Mesenchymal stem cell (in vitro differentiated cells and primary cell): Measurements from ENCODE around the gene GALNT18.

Source experiments
- DNase-seq: peaks from one replicate; pipeline ENCODE4 v3.0.0-alpha.2; 2013
- H2AFZ ChIP-seq: one replicate; pipeline ENCODE4 v1.6.1; 2013; ENCODE audit warnings: low read depth, mild to moderate bottlenecking, control low read depth, inconsistent platforms, low read length, moderate library complexity
- H2AK5ac ChIP-seq: 2 replicates; pipeline ENCODE4 v1.6.1; 2013; ENCODE audit warnings: low read length, moderate library complexity, mild to moderate bottlenecking, inconsistent platforms; ENCODE audit not compliant: severe bottlenecking
- H2BK120ac ChIP-seq: one replicate; pipeline ENCODE4 v1.6.1; 2013; ENCODE audit warnings: low read depth, mild to moderate bottlenecking, inconsistent platforms, low read length, moderate library complexity
- H2BK12ac ChIP-seq, 2 experiments: one replicate each; pipeline ENCODE4 v1.6.1; 2013; ENCODE audit warnings: inconsistent platforms in 2 of 2, low read length in 2 of 2, mild to moderate bottlenecking in 2 of 2, moderate library complexity in 2 of 2, control low read depth in 1 of 2
- H2BK15ac ChIP-seq: one replicate; pipeline ENCODE4 v1.6.1; 2013; ENCODE audit warnings: mild to moderate bottlenecking, low read depth, inconsistent platforms; ENCODE audit not compliant: poor library complexity, severe bottlenecking
- H2BK5ac ChIP-seq: 2 replicates; pipeline ENCODE4 v1.6.1; 2013; ENCODE audit warnings: low read depth, mild to moderate bottlenecking, low read length, control low read depth, inconsistent platforms; ENCODE audit not compliant: poor library complexity, severe bottlenecking
- H3K14ac ChIP-seq, 2 experiments: one replicate each; pipeline ENCODE4 v1.6.1; 2013; ENCODE audit warnings: inconsistent platforms in 2 of 2, low read length in 2 of 2, control low read depth in 1 of 2, mild to moderate bottlenecking in 1 of 2, moderate library complexity in 1 of 2
- H3K18ac ChIP-seq, 2 experiments: one replicate each; pipeline ENCODE4 v1.6.1; 2013; ENCODE audit warnings: inconsistent platforms in 2 of 2, low read length in 2 of 2, control low read depth in 1 of 2, low read depth in 1 of 2, mild to moderate bottlenecking in 1 of 2
- H3K23ac ChIP-seq, 2 experiments: one replicate each; pipeline ENCODE4 v1.6.1; 2013; ENCODE audit warnings: inconsistent platforms in 2 of 2, low read length in 2 of 2, mild to moderate bottlenecking in 2 of 2, moderate library complexity in 2 of 2, control low read depth in 1 of 2
- H3K27ac ChIP-seq: 2 replicates; pipeline ENCODE4 v1.5.1; 2013; ENCODE audit warnings: mild to moderate bottlenecking, moderate library complexity, low read length, control low read depth, inconsistent platforms; ENCODE audit not compliant: poor library complexity, severe bottlenecking
- H3K27me3 ChIP-seq, 2 experiments: 2 replicates each; pipeline versions ENCODE4 v1.6.1 to v1.7.0; 2013; ENCODE audit warnings: low read length in 2 of 2, mild to moderate bottlenecking in 2 of 2, moderate library complexity in 2 of 2, control low read depth in 1 of 2, inconsistent platforms in 1 of 2; ENCODE audit not compliant: control insufficient read depth in 1 of 2, insufficient read depth in 1 of 2
- H3K36me3 ChIP-seq, 2 experiments: 2 replicates each; pipeline versions ENCODE4 v1.6.1 to v1.7.0; 2013; ENCODE audit warnings: low read length in 2 of 2, control low read depth in 1 of 2, inconsistent platforms in 1 of 2, low read depth in 1 of 2, mild to moderate bottlenecking in 1 of 2; ENCODE audit not compliant: insufficient read depth in 2 of 2, control insufficient read depth in 1 of 2
- H3K4ac ChIP-seq, 2 experiments: one replicate each; pipeline ENCODE4 v1.6.1; 2013; ENCODE audit warnings: inconsistent platforms in 2 of 2, low read length in 2 of 2, mild to moderate bottlenecking in 2 of 2, moderate library complexity in 2 of 2, control low read depth in 1 of 2, low read depth in 1 of 2
- H3K4me1 ChIP-seq: 2 replicates; pipeline ENCODE4 v1.6.1; 2013; ENCODE audit warnings: low read depth, low read length, control low read depth; ENCODE audit not compliant: control insufficient read depth, insufficient read depth
- H3K4me2 ChIP-seq: 2 replicates; pipeline ENCODE4 v1.6.1; 2013; ENCODE audit warnings: low read length, mild to moderate bottlenecking, inconsistent platforms; ENCODE audit not compliant: poor library complexity, severe bottlenecking
- H3K4me3 ChIP-seq, 2 experiments: 2 replicates each; pipeline versions ENCODE4 v1.5.1 to v1.7.0; 2013; ENCODE audit warnings: low read length in 2 of 2, mild to moderate bottlenecking in 2 of 2, control low read depth in 1 of 2, low read depth in 1 of 2; ENCODE audit not compliant: insufficient read depth in 1 of 2
- H3K79me1 ChIP-seq: replicated peaks from 2 replicates; pipeline ENCODE4 v1.6.1; 2013; ENCODE audit warnings: mild to moderate bottlenecking, control low read depth, low read length, inconsistent platforms; ENCODE audit not compliant: poor library complexity, severe bottlenecking
- H3K9ac ChIP-seq: 2 replicates; pipeline ENCODE4 v1.7.0; 2013; ENCODE audit warnings: mild to moderate bottlenecking, low read length, moderate library complexity
- H3K9me3 ChIP-seq: 2 replicates; pipeline ENCODE4 v1.7.0; 2013; ENCODE audit warnings: mild to moderate bottlenecking, low read length; ENCODE audit not compliant: control insufficient read depth
- H4K8ac ChIP-seq: one replicate; pipeline ENCODE4 v1.6.1; 2013; ENCODE audit warnings: inconsistent platforms, mild to moderate bottlenecking, low read length, moderate library complexity
- H4K91ac ChIP-seq: one replicate; pipeline ENCODE4 v1.6.1; 2013; ENCODE audit warnings: mild to moderate bottlenecking, low read length, inconsistent platforms
- WGBS: methylation state at CpG from one replicate; pipeline ENCODE4 v1.1.7; 2013; ENCODE audit warnings: mixed read lengths; 5-methylcytosine and 5-hydroxymethylcytosine counted together

The GALNT18 gene

DNA sequence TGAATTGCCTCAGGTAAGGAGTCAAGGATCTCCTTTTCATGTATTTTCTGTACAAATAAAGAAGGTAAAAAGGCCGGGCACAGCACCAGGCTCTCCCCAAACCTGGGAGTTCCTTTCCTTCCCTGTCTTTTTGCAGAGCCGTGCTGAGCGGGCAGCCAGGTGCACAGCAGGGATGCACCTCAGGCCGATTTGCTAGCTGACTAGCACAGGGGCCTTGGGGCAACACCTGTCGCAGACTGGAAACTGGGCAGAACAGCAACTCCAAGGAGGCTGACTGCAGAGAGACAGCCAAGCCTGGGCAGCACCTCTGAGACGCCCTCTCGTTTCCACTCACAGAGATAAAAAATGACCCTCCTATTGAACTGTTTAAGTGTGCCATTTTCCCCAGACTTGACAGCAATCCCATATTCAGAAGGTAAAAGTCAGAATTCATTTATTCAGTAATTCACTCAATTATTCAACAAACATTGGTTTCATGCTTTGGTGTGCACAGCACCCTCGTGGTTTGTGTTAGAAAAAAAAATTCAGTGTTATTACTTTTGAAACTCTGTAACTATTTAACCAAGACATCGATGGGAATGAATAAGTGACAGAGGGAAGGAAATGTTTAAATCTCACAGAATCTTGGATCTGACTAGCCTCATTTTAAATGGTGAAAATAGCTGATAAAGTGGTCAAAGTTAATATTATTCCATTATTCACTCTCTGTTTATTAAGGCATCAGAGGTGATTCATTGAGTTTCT lies 120.9 kb downstream of the GALNT18 start:
- Histone ChIP-seq H3K79me1 (no peaks in the 10 kb centered on the region), H2BK5ac (no peak overlapping the region), H2BK15ac (no peak overlapping the region), H3K27ac (no peak overlapping the region), H4K91ac (no peak overlapping the region), H3K36me3 (no peaks in the 10 kb centered on the region), H3K18ac (no peak overlapping the region), H3K14ac (no peak overlapping the region), H3K4me1 (peaks cover 9% of the 10 kb centered on the region), H3K4ac (no peak overlapping the region), H3K27me3 (peaks cover 16 to 23% of the 10 kb centered on the region in 2 experiments), H2BK120ac (no peak overlapping the region), H4K8ac (no peak overlapping the region), H2AFZ (no peak overlapping the region), H3K9ac (no peak overlapping the region), H2AK5ac (no peak overlapping the region), H3K9me3 (no peaks in the 10 kb centered on the region), H3K4me2 (no peak overlapping the region), H3K4me3 (no peak overlapping the region), H2BK12ac (no peak overlapping the region), H3K23ac (no peak overlapping the region)
- no peak for DNase-seq
- WGBS: 76% methylated on average over 7 of the region's 9 CpGs

DNA sequence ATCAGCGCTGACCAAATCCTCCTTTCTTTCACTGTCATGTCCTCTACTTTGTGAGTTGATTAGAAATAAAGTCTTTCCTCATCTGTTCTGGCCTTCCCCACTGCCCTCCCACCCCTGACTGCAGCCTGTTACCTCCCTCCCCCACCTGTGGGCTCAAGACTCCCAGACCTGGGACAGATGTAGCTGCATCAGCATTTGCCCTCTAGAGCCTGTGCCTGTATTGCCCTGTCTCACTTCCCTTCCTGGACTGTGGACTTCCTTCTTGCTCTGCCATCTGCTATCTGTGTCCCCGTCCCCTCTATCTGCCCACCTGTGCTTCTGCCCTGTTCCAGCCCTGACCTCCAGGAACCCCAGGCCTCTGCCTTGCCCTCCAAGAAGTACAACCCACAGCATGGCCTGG lies 122.5 kb downstream of the GALNT18 start:
- Histone ChIP-seq H4K91ac (no peak overlapping the region), H2BK120ac (no peak overlapping the region)
- WGBS: 86% methylated on average over 2 of the region's 2 CpGs

DNA sequence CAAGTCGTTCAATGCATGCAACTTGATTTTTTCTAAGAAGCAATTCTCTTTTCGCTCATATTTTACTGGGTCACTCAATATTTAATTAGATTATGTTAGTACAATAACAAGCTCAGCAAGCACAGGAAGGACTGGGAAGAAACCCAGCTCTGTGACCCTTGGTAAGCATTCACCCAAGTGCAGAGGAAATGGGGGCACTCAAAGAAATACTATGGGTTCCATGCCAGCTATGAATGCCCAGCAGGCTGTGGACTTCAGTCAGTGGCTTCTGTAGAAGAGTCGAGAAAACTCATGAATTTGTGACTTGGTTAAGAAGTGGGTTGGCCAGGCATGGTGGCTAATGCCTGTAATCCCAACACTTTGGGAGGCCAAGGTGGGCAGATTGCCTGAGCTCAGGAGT lies 123.6 kb downstream of the GALNT18 start:
- Histone ChIP-seq H2BK5ac (no peak overlapping the region), H3K14ac (no peak overlapping the region), H3K27me3 (peaks cover 21 to 26% of the 10 kb centered on the region in 2 experiments), H2AFZ (no peak overlapping the region), H3K27ac (no peak overlapping the region), H3K9me3 (no peaks in the 10 kb centered on the region), H2BK12ac (no peak overlapping the region), H2BK120ac (no peak overlapping the region), H3K4ac (no peak overlapping the region), H3K36me3 (no peaks in the 10 kb centered on the region), H3K9ac (no peak overlapping the region), H3K18ac (no peak overlapping the region), H3K4me1 (peaks cover 9% of the 10 kb centered on the region), H3K4me2 (no peak overlapping the region), H4K91ac (no peak overlapping the region), H2BK15ac (no peak overlapping the region), H3K23ac (no peak overlapping the region), H2AK5ac (no peak overlapping the region), H3K79me1 (no peaks in the 10 kb centered on the region), H3K4me3 (no peak overlapping the region), H4K8ac (no peak overlapping the region)
- no peak for DNase-seq
- WGBS: 90% methylated on average over 2 of the region's 3 CpGs

More for the DNA sequence above, 122.5 kb downstream of the GALNT18 start:
- H3K9me3 ChIP-seq: no peaks in the 10 kb centered on the region
- H3K27ac ChIP-seq: no peak overlapping the region
- H3K4me1 ChIP-seq: peaks cover 9% of the 10 kb centered on the region
- H3K79me1 ChIP-seq: no peaks in the 10 kb centered on the region
- no peaks in the 10 kb centered on the region for H3K36me3 ChIP-seq
- H3K27me3 ChIP-seq: peaks cover 20 to 26% of the 10 kb centered on the region in 2 experiments
- H3K23ac ChIP-seq: no peak overlapping the region
- no peak for DNase-seq
- no peak overlapping the region for H4K8ac ChIP-seq
- H2BK15ac ChIP-seq: no peak overlapping the region
- no peak overlapping the region for H3K4me2 ChIP-seq
- H3K4ac ChIP-seq: no peak overlapping the region
- no peak overlapping the region for H2AK5ac ChIP-seq
- H2BK12ac ChIP-seq: no peak overlapping the region
- no peak overlapping the region for H2BK5ac ChIP-seq
- no peak overlapping the region for H3K18ac ChIP-seq
- H3K4me3 ChIP-seq: no peak overlapping the region
- no peak overlapping the region for H2AFZ ChIP-seq
- H3K14ac ChIP-seq: no peak overlapping the region
- H3K9ac ChIP-seq: no peak overlapping the region

DNA sequence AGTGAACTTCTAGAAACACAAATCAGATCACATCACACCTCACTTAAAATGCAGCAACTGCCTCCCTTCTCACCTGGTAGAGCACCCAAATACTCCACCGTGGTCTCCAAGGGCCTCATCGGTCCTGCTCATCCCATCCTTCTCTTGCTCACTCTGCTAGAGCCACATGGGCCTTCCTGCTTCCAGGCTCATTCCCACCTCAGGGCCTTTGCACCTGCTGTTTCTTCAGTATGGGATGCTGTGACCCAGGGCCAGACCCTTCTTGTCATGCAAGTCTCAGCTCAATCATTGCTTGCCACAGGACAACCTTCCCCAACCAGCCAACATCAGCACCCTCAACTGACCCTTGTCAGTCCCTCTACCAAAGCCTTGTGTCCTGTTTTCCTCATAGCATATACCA lies 124.9 kb downstream of the GALNT18 start:
- Histone ChIP-seq H4K8ac (no peak overlapping the region), H3K27me3 (peaks cover 20 to 26% of the 10 kb centered on the region in 2 experiments), H3K79me1 (no peaks in the 10 kb centered on the region), H3K4me1 (peaks cover 5% of the 10 kb centered on the region), H3K14ac (no peak overlapping the region), H2AFZ (no peak overlapping the region), H3K23ac (no peak overlapping the region), H2AK5ac (no peak overlapping the region), H3K9ac (no peak overlapping the region), H3K4ac (no peak overlapping the region), H3K4me3 (no peak overlapping the region), H4K91ac (no peak overlapping the region), H3K18ac (no peak overlapping the region), H2BK15ac (no peak overlapping the region), H3K4me2 (no peak overlapping the region), H2BK12ac (no peak overlapping the region), H2BK5ac (no peak overlapping the region), H2BK120ac (no peak overlapping the region), H3K27ac (no peak overlapping the region), H3K9me3 (no peaks in the 10 kb centered on the region), H3K36me3 (no peaks in the 10 kb centered on the region)
- 95% methylated on average over 2 of the region's 2 CpGs for WGBS
- no peak for DNase-seq
